KOPT-K1 (cell line): ENCODE measurements around the gene OR51Q1.

Experiments used
- H3K27ac ChIP-seq: fragments of 200-600 bp; sonication (generic); 2 replicates; pipeline ENCODE4 v1.5.1; 2016; ENCODE audit warnings: antibody characterized with exemption, mild to moderate bottlenecking, low read depth, low read length; ENCODE audit not compliant: poor library complexity, severe bottlenecking
- H3K36me3 ChIP-seq: fragments of 200-600 bp; sonication (generic); 2 replicates; pipeline ENCODE4 v1.5.1; 2017; ENCODE audit warnings: antibody characterized with exemption, mild to moderate bottlenecking, low read length, moderate library complexity; ENCODE audit not compliant: insufficient read depth
- H3K9me3 ChIP-seq: fragments of 200-600 bp; sonication (generic); 2 replicates; pipeline ENCODE4 v1.5.1; 2017; ENCODE audit warnings: antibody characterized with exemption, low read length, mild to moderate bottlenecking; ENCODE audit not compliant: insufficient read depth, poor library complexity, severe bottlenecking

Gene OR51Q1

GRCh38 chr11:5421811-5422210 lies at the start of gene OR51Q1:
TSS of gene OR51Q1 (plus strand) at chr11:5422111. CDS start at chr11:5422201, 90 bp downstream.
- H3K36me3 ChIP-seq = no peaks in the 10 kb centered on the region
- no peak within 1 kb of the TSS for H3K27ac ChIP-seq
- no peaks in the 10 kb centered on the region for H3K9me3 ChIP-seq

GRCh38 chr11:5380740-5381342 lies 41.1 kb upstream of the OR51Q1 start:
- no peaks in the 10 kb centered on the region for H3K36me3 ChIP-seq
- no peaks in the 10 kb centered on the region for H3K9me3 ChIP-seq
- no peak overlapping the region for H3K27ac ChIP-seq

DNA sequence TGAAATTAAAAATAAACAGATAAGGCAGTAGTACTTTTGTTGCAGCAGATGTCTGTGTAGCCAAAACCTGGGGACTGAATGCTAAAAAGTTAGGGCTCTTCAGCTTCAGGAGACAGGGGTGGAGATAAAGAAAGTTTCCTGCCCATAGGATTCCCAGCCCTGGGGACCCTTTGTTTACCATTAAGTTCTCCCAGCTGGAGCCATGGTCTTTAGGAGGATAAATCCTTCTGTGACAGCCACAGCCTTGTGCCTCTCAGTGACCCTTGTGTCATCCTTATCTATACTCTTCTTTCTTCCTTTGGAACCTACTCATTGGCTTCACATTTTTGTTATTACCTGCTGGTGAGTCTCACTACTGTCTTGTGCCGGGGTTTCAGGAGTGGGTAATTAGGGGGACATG lies 38.3 kb upstream of the OR51Q1 start, which contains the start of gene OR51M1:
TSS of gene OR51M1 (plus strand) at position 237 of the 400 bp plus-strand sequence. CDS start 5,587 bp downstream, outside the sequence.
- no peaks in the 10 kb centered on the region for H3K9me3 ChIP-seq
- H3K27ac ChIP-seq = no peak within 1 kb of the TSS
- no peaks in the 10 kb centered on the region for H3K36me3 ChIP-seq

- Histone ChIP-seq H3K27ac (no peak overlapping the region), H3K9me3 (no peaks in the 10 kb centered on the region), H3K36me3 (no peaks in the 10 kb centered on the region)
Measured at GRCh38 chr11:5384335-5384734, 37.6 kb upstream of the OR51Q1 start.

GRCh38 chr11:5390210-5390609 lies 31.7 kb upstream of the OR51Q1 start:
- no peak overlapping the region for H3K27ac ChIP-seq
- no peaks in the 10 kb centered on the region for H3K36me3 ChIP-seq
- H3K9me3 ChIP-seq = no peaks in the 10 kb centered on the region

GRCh38 chr11:5394091-5394490 lies 27.8 kb upstream of the OR51Q1 start:
- Histone ChIP-seq H3K27ac (no peak overlapping the region), H3K9me3 (no peaks in the 10 kb centered on the region), H3K36me3 (no peaks in the 10 kb centered on the region)

DNA sequence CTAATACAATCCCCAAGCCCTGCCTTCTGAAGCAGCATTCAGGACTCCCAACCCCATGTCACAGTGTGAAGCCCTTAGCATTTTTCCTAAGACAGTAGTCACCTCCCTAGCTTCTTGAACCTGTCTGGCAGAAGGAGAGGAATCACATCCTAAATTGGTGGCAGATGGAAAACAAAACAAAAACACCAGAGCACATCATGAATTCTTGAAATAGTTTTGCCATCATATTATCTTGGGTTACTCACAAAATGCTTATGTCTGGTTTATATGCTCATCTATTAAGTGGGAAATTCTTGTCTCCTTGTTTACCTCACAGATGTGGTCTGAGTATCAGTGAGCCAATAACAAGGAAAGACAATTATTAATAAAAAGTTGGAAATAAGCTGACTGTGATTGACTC lies 23.0 kb upstream of the OR51Q1 start:
- Histone ChIP-seq H3K27ac (no peak overlapping the region), H3K9me3 (no peaks in the 10 kb centered on the region), H3K36me3 (no peaks in the 10 kb centered on the region)

DNA sequence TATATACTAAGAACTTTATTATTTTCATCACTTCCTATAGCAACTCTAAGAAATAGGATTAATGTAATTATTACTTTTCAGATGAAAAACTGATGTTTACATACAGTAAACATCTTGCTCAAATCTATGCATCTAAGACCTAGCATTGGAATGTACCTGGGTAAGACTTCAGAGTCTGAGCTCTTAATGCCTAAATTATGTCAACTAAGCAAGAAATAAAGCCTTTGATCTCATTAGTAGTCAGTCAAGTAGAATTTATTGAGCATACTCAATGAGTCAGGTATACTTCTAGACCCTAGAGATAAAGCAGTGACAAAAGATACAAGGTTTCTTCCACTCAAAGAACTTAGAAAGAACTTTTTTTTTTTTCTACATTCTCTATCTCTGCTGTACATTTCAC lies 16.7 kb upstream of the OR51Q1 start:
- H3K9me3 ChIP-seq = no peaks in the 10 kb centered on the region
- H3K36me3 ChIP-seq = no peaks in the 10 kb centered on the region
- no peak overlapping the region for H3K27ac ChIP-seq

- H3K9me3 ChIP-seq = no peaks in the 10 kb centered on the region
- H3K27ac ChIP-seq = no peak overlapping the region
- no peaks in the 10 kb centered on the region for H3K36me3 ChIP-seq
Measured at GRCh38 chr11:5420993-5421392, 918 bp upstream of the OR51Q1 start.

- no peaks in the 10 kb centered on the region for H3K9me3 ChIP-seq
- no peak overlapping the region for H3K27ac ChIP-seq
- no peaks in the 10 kb centered on the region for H3K36me3 ChIP-seq
Measured at GRCh38 chr11:5423131-5423530, 1.2 kb downstream of the OR51Q1 start.

- Histone ChIP-seq H3K36me3 (no peaks in the 10 kb centered on the region), H3K9me3 (no peaks in the 10 kb centered on the region), H3K27ac (no peak within 1 kb of the TSS)
Measured at GRCh38 chr11:5441414-5441813, 19.5 kb downstream of the OR51Q1 start, which contains the start of gene OR51I1. TSS of gene OR51I1 (minus strand) at chr11:5441514. CDS start at chr11:5441514, 0 bp downstream.

GRCh38 chr11:5443835-5444393 lies 22.0 kb downstream of the OR51Q1 start:
- Histone ChIP-seq H3K9me3 (no peaks in the 10 kb centered on the region), H3K27ac (no peak overlapping the region), H3K36me3 (no peaks in the 10 kb centered on the region)

DNA sequence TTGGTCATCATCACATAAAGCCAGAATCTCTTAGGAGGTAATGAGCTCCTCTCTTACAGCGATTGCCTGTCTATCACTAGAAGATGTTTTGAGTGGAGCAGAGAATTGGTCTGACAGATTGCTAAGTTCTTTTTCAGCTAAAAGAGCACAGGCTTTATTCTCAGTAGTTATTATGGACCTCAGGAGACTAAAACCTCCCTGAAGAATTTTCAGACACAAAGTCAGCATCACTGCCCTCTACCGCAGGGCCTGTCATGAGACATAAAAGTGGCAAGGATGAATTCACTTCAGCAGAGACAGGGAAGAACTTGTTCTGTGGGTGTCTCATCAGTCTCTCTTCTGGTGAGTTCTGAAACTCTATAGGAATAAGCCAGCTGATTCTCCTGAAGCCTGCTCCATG lies 27.1 kb downstream of the OR51Q1 start, which contains the start of gene OR51I2:
TSS of gene OR51I2 (plus strand) at position 301 of the 400 bp plus-strand sequence. CDS start 4,166 bp downstream, outside the sequence.
- Histone ChIP-seq H3K9me3 (no peaks in the 10 kb centered on the region), H3K27ac (no peak within 1 kb of the TSS)

GRCh38 chr11:5449432-5449831 lies 27.5 kb downstream of the OR51Q1 start:
- Histone ChIP-seq H3K9me3 (no peaks in the 10 kb centered on the region), H3K36me3 (no peaks in the 10 kb centered on the region), H3K27ac (no peak overlapping the region)

More for the DNA sequence above, 27.1 kb downstream of the OR51Q1 start, which contains the start of gene OR51I2:
- no peaks in the 10 kb centered on the region for H3K36me3 ChIP-seq

DNA sequence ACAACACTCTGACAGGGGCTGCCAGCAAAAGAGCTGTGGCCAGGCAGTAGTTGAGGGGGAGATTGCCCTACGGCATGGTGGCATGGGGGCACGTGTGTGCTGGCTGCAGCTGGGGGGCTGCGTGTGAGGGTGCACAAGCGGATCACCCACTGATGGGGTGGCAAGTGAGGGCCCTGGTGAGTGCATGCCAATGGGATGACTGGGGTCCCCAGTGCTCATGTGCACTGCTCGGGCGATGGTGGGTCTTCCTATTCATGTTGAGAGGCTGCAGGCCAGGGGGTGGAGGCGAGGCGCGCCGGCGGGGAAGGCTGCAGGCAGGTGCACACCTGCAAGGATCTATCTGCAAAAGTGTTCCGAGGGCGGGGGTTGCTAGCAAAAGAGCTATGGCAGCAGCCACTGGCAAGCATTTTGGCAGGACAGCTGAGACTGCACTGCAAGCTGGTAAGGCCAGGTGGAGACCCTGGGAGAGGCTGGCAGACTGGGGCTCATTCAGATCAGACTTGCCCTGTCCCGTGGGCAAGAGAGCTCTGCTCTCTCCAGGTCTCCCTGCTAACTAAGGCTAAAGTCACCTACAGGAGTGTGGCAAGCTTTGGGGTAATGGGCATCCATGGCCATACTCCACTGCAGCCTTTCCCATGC lies 39.2 kb downstream of the OR51Q1 start:
- no peak overlapping the region for H3K27ac ChIP-seq
- H3K9me3 ChIP-seq = no peaks in the 10 kb centered on the region
- no peaks in the 10 kb centered on the region for H3K36me3 ChIP-seq
